ENCODE results near the gene SPATA4. TPM values are rescaled to one million over a fixed set of nuclear protein-coding genes. Genes with fewer than 3 reads are reported as not detected.

The SPATA4 gene
- total and polyA plus RNA-seq, 9 of the 15 experiments (the other 6 are each of a cell fraction or from before 2014, with no cell fraction given), result not detected

GRCh38 chr4:176185051-176185450 lies 10.3 kb downstream of the SPATA4 start (continued):
- no peak for TF ChIP-seq ELK1 (CRISPR knock-in tag; IDR thresholded peaks at IDR 0.05)
- no peak for TF ChIP-seq NRF1 (conservative IDR thresholded peaks at IDR 0.05 in 1 of 2, IDR thresholded peaks at IDR 0.05 in 1 of 2)
- TF ChIP-seq, protein P1, sequence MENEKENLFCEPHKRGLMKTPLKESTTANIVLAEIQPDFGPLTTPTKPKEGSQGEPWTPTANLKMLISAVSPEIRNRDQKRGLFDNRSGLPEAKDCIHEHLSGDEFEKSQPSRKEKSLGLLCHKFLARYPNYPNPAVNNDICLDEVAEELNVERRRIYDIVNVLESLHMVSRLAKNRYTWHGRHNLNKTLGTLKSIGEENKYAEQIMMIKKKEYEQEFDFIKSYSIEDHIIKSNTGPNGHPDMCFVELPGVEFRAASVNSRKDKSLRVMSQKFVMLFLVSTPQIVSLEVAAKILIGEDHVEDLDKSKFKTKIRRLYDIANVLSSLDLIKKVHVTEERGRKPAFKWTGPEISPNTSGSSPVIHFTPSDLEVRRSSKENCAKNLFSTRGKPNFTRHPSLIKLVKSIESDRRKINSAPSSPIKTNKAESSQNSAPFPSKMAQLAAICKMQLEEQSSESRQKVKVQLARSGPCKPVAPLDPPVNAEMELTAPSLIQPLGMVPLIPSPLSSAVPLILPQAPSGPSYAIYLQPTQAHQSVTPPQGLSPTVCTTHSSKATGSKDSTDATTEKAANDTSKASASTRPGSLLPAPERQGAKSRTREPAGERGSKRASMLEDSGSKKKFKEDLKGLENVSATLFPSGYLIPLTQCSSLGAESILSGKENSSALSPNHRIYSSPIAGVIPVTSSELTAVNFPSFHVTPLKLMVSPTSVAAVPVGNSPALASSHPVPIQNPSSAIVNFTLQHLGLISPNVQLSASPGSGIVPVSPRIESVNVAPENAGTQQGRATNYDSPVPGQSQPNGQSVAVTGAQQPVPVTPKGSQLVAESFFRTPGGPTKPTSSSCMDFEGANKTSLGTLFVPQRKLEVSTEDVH (IDR thresholded peaks at IDR 0.05; ENCODE audit: low read depth, partially characterized antibody), result no peak
- TF ChIP-seq TBL1XR1 (IDR thresholded peaks at IDR 0.05; ENCODE audit: low read length in 2 of 2), result no peak

DNA sequence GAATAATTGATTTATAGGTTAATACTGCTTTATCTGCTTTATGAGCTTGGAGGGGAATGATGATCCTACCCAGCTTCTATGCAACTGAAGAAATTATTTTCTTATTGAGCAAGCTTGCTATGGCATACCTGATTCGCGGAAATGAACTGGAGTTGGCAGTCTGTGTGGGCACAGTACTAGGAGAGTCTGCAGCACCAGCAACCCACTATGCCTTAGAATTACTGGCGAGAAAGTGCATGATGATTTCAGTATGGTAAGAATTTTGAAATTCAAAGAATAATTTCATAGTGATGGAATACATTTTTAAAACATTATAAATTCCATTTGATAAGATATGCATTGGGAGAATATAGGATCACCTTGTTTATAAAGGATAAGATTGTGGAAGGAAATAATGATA lies 32.3 kb downstream of the SPATA4 start:
- POLR2A ChIA-PET, result no interaction called here
- no peak for DNase-seq (ENCODE audit: extremely low read depth in 1 of 4, low spot score in 3 of 4)
- CTCF ChIA-PET (ENCODE audit: low intra/inter-chr PET ratio), result no interaction called here
- in situ Hi-C loops (cut with MboI) (no loop called here), intact Hi-C loops (cut with micrococcal nuclease) (no loop called here)
- no peak for FAIRE-seq
- Histone ChIP-seq H3K36me3 (ENCODE audit: control insufficient read depth, insufficient read depth, low read length) (no peaks in the 10 kb centered on the region), H3K27ac (ENCODE audit: extremely low read depth, low read depth, low read length) (no peak overlapping the region), H3K9me3 (replicated peaks; ENCODE audit: control insufficient read depth, insufficient read depth, low read depth, low read length) (no peaks in the 10 kb centered on the region), H4K20me1 (replicated peaks; ENCODE audit: control insufficient read depth, insufficient read depth, low read length) (no peaks in the 10 kb centered on the region), H3K4me3 (no peak overlapping the region), H3K4me2 (ENCODE audit: insufficient read depth, low read length) (no peak overlapping the region), H3K27me3 (ENCODE audit: control insufficient read depth in 2 of 2, insufficient read depth in 2 of 2, low read length in 2 of 2) (no peaks in the 10 kb centered on the region), H3K79me2 (ENCODE audit: control insufficient read depth, insufficient read depth, low read length) (no peaks in the 10 kb centered on the region), H2AFZ (ENCODE audit: low read depth, low read length) (no peak overlapping the region), H3K9ac (ENCODE audit: insufficient read depth in 1 of 2, low read depth in 2 of 2, low read length in 2 of 2) (no peak overlapping the region), H3K9me1 (ENCODE audit: control insufficient read depth, insufficient read depth, low read length) (no peaks in the 10 kb centered on the region), H3K4me1 (replicated peaks in 1 of 2; ENCODE audit: control insufficient read depth in 2 of 2, insufficient read depth in 2 of 2, low read length in 2 of 2) (no peaks in the 10 kb centered on the region)
- ATAC-seq, result no peak
- WGBS (ENCODE audit: insufficient coverage, low coverage, missing lambda C conversion rate), result 0% methylated on average over 3 of the region's 3 CpGs
- BruUV-seq (replicated peaks), result no TSS peak
- TF ChIP-seq ZBTB49 (CRISPR knock-in tag; IDR thresholded peaks at IDR 0.05; ENCODE audit: borderline replicate concordance) (no peak), STAG1 (CRISPR knock-in tag; IDR thresholded peaks at IDR 0.05; ENCODE audit: borderline replicate concordance) (no peak), ARID1B (IDR thresholded peaks at IDR 0.05) (no peak), ZKSCAN1 (IDR thresholded peaks at IDR 0.05; ENCODE audit: low read depth, low read length) (no peak), NFATC3 (IDR thresholded peaks at IDR 0.05) (no peak), ZNF274 (IDR thresholded peaks at IDR 0.05; ENCODE audit: borderline replicate concordance, low read depth, low read length) (no peak), POLR2B (IDR thresholded peaks at IDR 0.05; ENCODE audit: low read depth, partially characterized antibody) (no peak), RBBP5 (IDR thresholded peaks at IDR 0.05; ENCODE audit: borderline replicate concordance, insufficient read depth, low read length, poor library complexity, severe bottlenecking) (no peak), SIN3B (IDR thresholded peaks at IDR 0.05; ENCODE audit: low read depth) (no peak)
- TF ChIP-seq, protein P2, sequence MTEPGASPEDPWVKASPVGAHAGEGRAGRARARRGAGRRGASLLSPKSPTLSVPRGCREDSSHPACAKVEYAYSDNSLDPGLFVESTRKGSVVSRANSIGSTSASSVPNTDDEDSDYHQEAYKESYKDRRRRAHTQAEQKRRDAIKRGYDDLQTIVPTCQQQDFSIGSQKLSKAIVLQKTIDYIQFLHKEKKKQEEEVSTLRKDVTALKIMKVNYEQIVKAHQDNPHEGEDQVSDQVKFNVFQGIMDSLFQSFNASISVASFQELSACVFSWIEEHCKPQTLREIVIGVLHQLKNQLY (CRISPR knock-in tag; conservative IDR thresholded peaks at IDR 0.05), result no peak

Data from K562 (cell line).